Endodermal cell (in vitro differentiated cells): ENCODE measurements around the gene MROH9. TPM values are rescaled to one million over a fixed set of nuclear protein-coding genes. Genes with fewer than 3 reads are reported as not detected.

ENCODE experiments used
- DNase-seq: peaks from one replicate; pipeline ENCODE4 v3.0.0-alpha.2; 2017
- H3K27ac ChIP-seq: 2 replicates; pipeline ENCODE4 v1.5.1; 2013; ENCODE audit warnings: mild to moderate bottlenecking, low read depth, low read length, moderate library complexity
- H3K27me3 ChIP-seq: 2 replicates; pipeline ENCODE4 v1.6.1; 2013; ENCODE audit warnings: mild to moderate bottlenecking, low read length, moderate library complexity; ENCODE audit not compliant: insufficient read depth, control insufficient read depth, poor library complexity, severe bottlenecking
- H3K36me3 ChIP-seq: 2 replicates; pipeline ENCODE4 v1.7.0; 2013; ENCODE audit warnings: mild to moderate bottlenecking, low read length, moderate library complexity; ENCODE audit not compliant: control insufficient read depth, insufficient read depth
- H3K4me1 ChIP-seq: one replicate; pipeline ENCODE4 v1.7.0; 2013; ENCODE audit warnings: low read length; ENCODE audit not compliant: control insufficient read depth, insufficient read depth
- H3K4me3 ChIP-seq: 2 replicates; pipeline ENCODE4 v1.5.1; 2013; ENCODE audit warnings: mild to moderate bottlenecking, low read length, moderate library complexity
- H3K9ac ChIP-seq: 2 replicates; pipeline ENCODE4 v1.6.1; 2013; ENCODE audit warnings: mild to moderate bottlenecking, low read length, moderate library complexity; ENCODE audit not compliant: poor library complexity, severe bottlenecking; ENCODE audit errors: extremely low read depth
- H3K9me3 ChIP-seq: 2 replicates; pipeline ENCODE4 v1.6.1; 2013; ENCODE audit warnings: mild to moderate bottlenecking, low read length, moderate library complexity; ENCODE audit not compliant: control insufficient read depth
- H3K27ac Mint-ChIP-seq: 2 replicates; pipeline ENCODE4 v1.8.0; 2020; ENCODE audit warnings: mixed read lengths
- H3K27me3 Mint-ChIP-seq: 2 replicates; pipeline ENCODE4 v1.8.0; 2021; ENCODE audit warnings: mild to moderate bottlenecking, mixed read lengths; ENCODE audit not compliant: insufficient read depth
- H3K36me3 Mint-ChIP-seq: 2 replicates; pipeline ENCODE4 v1.8.0; 2020; ENCODE audit warnings: low read depth, mixed read lengths
- H3K4me1 Mint-ChIP-seq: 2 replicates; pipeline ENCODE4 v1.8.0; 2020; ENCODE audit warnings: mixed read lengths
- H3K4me3 Mint-ChIP-seq: 2 replicates; pipeline ENCODE4 v1.8.0; 2020; ENCODE audit warnings: mild to moderate bottlenecking, moderate library complexity, mixed read lengths
- H3K9me3 Mint-ChIP-seq: 2 replicates; pipeline ENCODE4 v1.8.0; 2020; ENCODE audit warnings: mild to moderate bottlenecking, mixed read lengths
- WGBS, 2 experiments: methylation state at CpG; one replicate each; pipeline versions ENCODE4 v1.1.5 to v1.1.7; 2013; ENCODE audit warnings: missing lambda C conversion rate in 2 of 2, mixed read lengths in 1 of 2; ENCODE audit not compliant: insufficient coverage in 1 of 2, insufficient read length in 1 of 2; 5-methylcytosine and 5-hydroxymethylcytosine counted together
- total RNA-seq, 2 donors: library from RNA; stranded (reverse); fragmentation: NEBNext Ultra II Directional in 1 of 2; extraction: Animal tissue kit (Norgen Biotek cat#: 25700) in 1 of 2; gene quantifications; 2 replicates in 1 of 2; 3 replicates in 1 of 2; pipeline ENCODE4 v1.2.1, GENCODE V29; 2021
- TF ChIP-seq, protein P1 (sequence below): fragments of 200-600 bp; sonication (generic); conservative IDR thresholded peaks from 2 replicates; pipeline ENCODE4 v1.5.0; 2021; ENCODE audit warnings: antibody characterized with exemption, mild to moderate bottlenecking

Gene MROH9
- total RNA-seq, 2 donors from 2014 or later, result not detected

DNA sequence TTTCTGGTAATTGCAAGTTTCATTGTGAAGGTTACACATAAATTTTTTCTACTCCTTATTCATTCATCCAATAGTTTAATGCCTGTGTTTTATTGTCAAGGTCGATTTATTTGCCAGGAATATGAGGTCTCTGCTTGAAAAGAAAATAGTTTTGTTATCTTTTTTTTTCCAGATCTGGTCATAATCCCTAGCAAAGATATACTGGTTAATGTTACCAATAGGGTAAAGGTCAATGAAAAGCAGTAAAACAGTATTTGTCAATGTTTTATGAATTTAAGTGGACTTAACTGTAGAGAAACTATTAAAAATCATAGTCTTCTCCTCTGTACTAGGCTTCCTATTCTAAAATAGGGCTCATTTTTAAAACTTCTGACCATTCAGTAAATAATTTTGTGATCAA lies 147.3 kb downstream of the MROH9 start:
- 92% methylated on average over 1 of the region's 1 CpG; no CpG with 5 or more reads in 1 of the 2 experiments for WGBS, 2 experiments
- Histone ChIP-seq H3K36me3 (no peaks in the 10 kb centered on the region), H3K9me3 (no peaks in the 10 kb centered on the region), H3K9ac (no peak overlapping the region), H3K27ac (no peak overlapping the region), H3K4me3 (no peak overlapping the region), H3K4me1 (no peaks in the 10 kb centered on the region), H3K27me3 (no peaks in the 10 kb centered on the region)
- H3K4me1 Mint-ChIP-seq, result no peaks in the 10 kb centered on the region
- DNase-seq, result no peak
- no peak overlapping the region for H3K27ac Mint-ChIP-seq
- H3K9me3 Mint-ChIP-seq, result no peaks in the 10 kb centered on the region
- no peak overlapping the region for H3K4me3 Mint-ChIP-seq
- H3K27me3 Mint-ChIP-seq, result no peaks in the 10 kb centered on the region
- TF ChIP-seq, protein P1, sequence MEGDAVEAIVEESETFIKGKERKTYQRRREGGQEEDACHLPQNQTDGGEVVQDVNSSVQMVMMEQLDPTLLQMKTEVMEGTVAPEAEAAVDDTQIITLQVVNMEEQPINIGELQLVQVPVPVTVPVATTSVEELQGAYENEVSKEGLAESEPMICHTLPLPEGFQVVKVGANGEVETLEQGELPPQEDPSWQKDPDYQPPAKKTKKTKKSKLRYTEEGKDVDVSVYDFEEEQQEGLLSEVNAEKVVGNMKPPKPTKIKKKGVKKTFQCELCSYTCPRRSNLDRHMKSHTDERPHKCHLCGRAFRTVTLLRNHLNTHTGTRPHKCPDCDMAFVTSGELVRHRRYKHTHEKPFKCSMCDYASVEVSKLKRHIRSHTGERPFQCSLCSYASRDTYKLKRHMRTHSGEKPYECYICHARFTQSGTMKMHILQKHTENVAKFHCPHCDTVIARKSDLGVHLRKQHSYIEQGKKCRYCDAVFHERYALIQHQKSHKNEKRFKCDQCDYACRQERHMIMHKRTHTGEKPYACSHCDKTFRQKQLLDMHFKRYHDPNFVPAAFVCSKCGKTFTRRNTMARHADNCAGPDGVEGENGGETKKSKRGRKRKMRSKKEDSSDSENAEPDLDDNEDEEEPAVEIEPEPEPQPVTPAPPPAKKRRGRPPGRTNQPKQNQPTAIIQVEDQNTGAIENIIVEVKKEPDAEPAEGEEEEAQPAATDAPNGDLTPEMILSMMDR, result no peak
- no peaks in the 10 kb centered on the region for H3K36me3 Mint-ChIP-seq

DNA sequence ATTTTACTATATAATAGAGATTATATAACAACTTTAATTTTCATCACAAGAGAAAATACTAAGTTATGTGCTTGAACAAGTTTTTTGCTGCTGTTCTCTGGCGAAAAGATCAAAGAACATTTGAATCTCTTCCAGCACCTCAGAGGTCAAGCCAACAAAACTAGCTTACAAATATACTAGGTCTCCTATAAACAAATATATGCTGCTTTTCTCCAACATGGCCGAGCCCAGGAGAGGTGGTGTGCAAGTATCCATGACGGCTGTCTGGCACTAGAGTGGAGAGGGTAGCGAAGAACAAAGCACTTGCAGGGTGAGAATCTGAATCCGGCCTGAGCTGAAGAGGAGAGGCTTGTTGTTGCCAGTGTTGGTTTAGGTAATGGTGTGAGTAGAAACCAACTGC lies 147.9 kb downstream of the MROH9 start:
- TF ChIP-seq, protein P1, result no peak
- no peak overlapping the region for H3K4me3 ChIP-seq
- 89 to 96% methylated on average over 3 to 5 of the region's 5 CpGs for WGBS, 2 experiments
- no peak for DNase-seq
- Mint-ChIP-seq H3K27me3 (no peaks in the 10 kb centered on the region), H3K27ac (no peak overlapping the region), H3K36me3 (no peaks in the 10 kb centered on the region), H3K4me1 (no peaks in the 10 kb centered on the region), H3K4me3 (no peak overlapping the region), H3K9me3 (no peaks in the 10 kb centered on the region)
- H3K4me1 ChIP-seq, result no peaks in the 10 kb centered on the region
- no peaks in the 10 kb centered on the region for H3K9me3 ChIP-seq
- H3K27me3 ChIP-seq, result no peaks in the 10 kb centered on the region
- no peak overlapping the region for H3K9ac ChIP-seq
- H3K36me3 ChIP-seq, result no peaks in the 10 kb centered on the region
- no peak overlapping the region for H3K27ac ChIP-seq

- H3K27ac ChIP-seq, result no peak overlapping the region
Observed at GRCh38 chr1:171084091-171084490, 148.8 kb downstream of the MROH9 start.

More at GRCh38 chr1:171084091-171084490, 148.8 kb downstream of the MROH9 start:
- Mint-ChIP-seq H3K4me3 (no peak overlapping the region), H3K9me3 (no peaks in the 10 kb centered on the region), H3K36me3 (no peaks in the 10 kb centered on the region), H3K27ac (no peak overlapping the region), H3K4me1 (no peaks in the 10 kb centered on the region), H3K27me3 (no peaks in the 10 kb centered on the region)
- no peaks in the 10 kb centered on the region for H3K36me3 ChIP-seq
- no peak for DNase-seq
- no peaks in the 10 kb centered on the region for H3K27me3 ChIP-seq
- H3K4me3 ChIP-seq, result no peak overlapping the region
- no peaks in the 10 kb centered on the region for H3K4me1 ChIP-seq
- H3K9me3 ChIP-seq, result no peaks in the 10 kb centered on the region
- TF ChIP-seq, protein P1, result no peak
- H3K9ac ChIP-seq, result no peak overlapping the region
